Prostate gland (tissue), 2 donors: ENCODE results near the gene WFS1. TPM values are rescaled to one million over a fixed set of nuclear protein-coding genes. Genes with fewer than 3 reads are reported as not detected.

ENCODE experiments used
- DNase-seq: peaks from one replicate; pipeline ENCODE4 v3.0.0-alpha.2; 2019; ENCODE audit warnings: low spot score
- H3K27ac ChIP-seq, 2 donors: fragments of 200-600 bp; sonication (generic); 2 replicates each; pipeline ENCODE4 v1.5.1; 2017 to 2019
- H3K27me3 ChIP-seq: fragments of 200-600 bp; sonication (generic); replicated peaks from 2 replicates; pipeline ENCODE4 v1.5.1; 2019; ENCODE audit not compliant: insufficient read depth
- H3K36me3 ChIP-seq, 2 donors: fragments of 200-600 bp; sonication (generic); 1 replicate in 1 of 2; 2 replicates in 1 of 2; pipeline versions ENCODE4 v1.5.1 to v1.8.1; 2017 to 2019
- H3K4me1 ChIP-seq: fragments of 200-600 bp; sonication (generic); replicated peaks from 2 replicates; pipeline ENCODE4 v1.5.1; 2019
- H3K4me3 ChIP-seq, 2 donors: fragments of 200-600 bp; sonication (generic); 2 replicates each; pipeline ENCODE4 v1.5.1; 2017 to 2019
- H3K9me3 ChIP-seq: fragments of 200-600 bp; sonication (generic); 2 replicates; pipeline ENCODE4 v1.5.1; 2017
- POLR2A ChIP-seq: fragments of 450-650 bp; IDR thresholded peaks from one replicate; pipeline ENCODE4 v1.6.1; 2016; ENCODE audit warnings: antibody characterized with exemption, mild to moderate bottlenecking
- POLR2AphosphoS5 ChIP-seq: sonication (generic); formaldehyde crosslinking; IDR thresholded peaks from one replicate; pipeline ENCODE4 v1.6.1; 2017; ENCODE audit warnings: antibody characterized with exemption
- WGBS: methylation state at CpG from one replicate; pipeline ENCODE4 v1.1.5; 2018; 5-methylcytosine and 5-hydroxymethylcytosine counted together
- intact Hi-C: fragments of 100-400 bp; cut with DNase I; formaldehyde crosslinking; loops from one replicate; pipeline ENCODE4 v1.14.2; 2022
- total RNA-seq, 2 donors: library from RNA; depleted of rRNA; stranded (reverse); fragments of >200 nt; gene quantifications; one replicate each; pipeline ENCODE4 v1.1.0, GENCODE V29; 2016
- TF ChIP-seq, protein P1 (sequence below), 4 experiments: fragments of 200-600 bp in 2 of 4; fragments of 450-650 bp in 2 of 4; sonication (generic) in 2 of 4; IDR thresholded peaks; 1 replicate in 3 of 4; 2 replicates in 1 of 4; pipeline ENCODE4 v1.5.1; 2016 to 2019; ENCODE audit warnings: antibody characterized with exemption in 4 of 4, mild to moderate bottlenecking in 2 of 4, moderate library complexity in 2 of 4

The WFS1 gene
- total RNA-seq, 2 donors from 2014 or later, result 53.4 to 169 TPM

DNA sequence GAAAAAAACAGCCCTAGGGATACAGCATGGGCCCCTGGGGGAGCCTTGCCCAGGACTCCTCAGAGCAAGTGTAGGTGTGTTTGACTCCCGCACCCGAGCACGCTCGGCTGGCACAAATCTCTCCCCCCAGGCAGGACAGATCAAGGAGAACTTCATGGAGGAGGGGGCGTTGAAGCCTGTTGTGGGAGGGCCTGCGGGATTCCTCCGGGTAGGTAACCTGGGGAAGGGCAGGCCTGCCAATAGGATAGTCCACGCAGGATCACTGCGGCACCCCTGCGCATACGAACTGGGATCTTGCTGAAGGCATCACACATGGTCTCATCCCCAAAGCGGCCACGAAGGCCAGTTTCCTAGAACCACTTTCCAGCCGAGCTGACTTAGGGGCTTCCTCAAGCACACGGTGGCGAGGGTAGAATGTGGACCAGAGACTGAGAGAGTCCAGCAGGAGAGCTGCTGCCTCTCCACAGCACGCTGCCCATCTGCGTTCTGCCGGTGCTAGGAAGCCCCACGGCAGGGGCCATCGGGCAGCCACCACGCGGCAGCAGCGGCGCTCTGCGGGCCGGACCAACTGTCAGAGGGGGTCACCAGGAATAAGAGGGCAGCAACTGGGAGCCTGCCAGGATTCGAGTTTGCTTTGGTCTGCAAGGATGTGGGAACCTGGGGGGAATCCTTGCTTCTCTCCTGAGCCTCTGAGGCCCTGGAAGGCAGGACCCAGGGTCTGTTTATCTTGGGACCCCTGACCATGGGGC lies 56.8 kb downstream of the WFS1 start:
- no peaks in the 10 kb centered on the region for H3K4me1 ChIP-seq
- H3K27ac ChIP-seq, result no peak overlapping the region
- H3K4me3 ChIP-seq, result no peak overlapping the region
- H3K36me3 ChIP-seq, result no peaks in the 10 kb centered on the region
- WGBS, result 95% methylated on average over 28 of the region's 28 CpGs
- no peaks in the 10 kb centered on the region for H3K27me3 ChIP-seq
- no peak for TF ChIP-seq POLR2AphosphoS5
- TF ChIP-seq POLR2A, result no peak
- TF ChIP-seq, protein P1, sequence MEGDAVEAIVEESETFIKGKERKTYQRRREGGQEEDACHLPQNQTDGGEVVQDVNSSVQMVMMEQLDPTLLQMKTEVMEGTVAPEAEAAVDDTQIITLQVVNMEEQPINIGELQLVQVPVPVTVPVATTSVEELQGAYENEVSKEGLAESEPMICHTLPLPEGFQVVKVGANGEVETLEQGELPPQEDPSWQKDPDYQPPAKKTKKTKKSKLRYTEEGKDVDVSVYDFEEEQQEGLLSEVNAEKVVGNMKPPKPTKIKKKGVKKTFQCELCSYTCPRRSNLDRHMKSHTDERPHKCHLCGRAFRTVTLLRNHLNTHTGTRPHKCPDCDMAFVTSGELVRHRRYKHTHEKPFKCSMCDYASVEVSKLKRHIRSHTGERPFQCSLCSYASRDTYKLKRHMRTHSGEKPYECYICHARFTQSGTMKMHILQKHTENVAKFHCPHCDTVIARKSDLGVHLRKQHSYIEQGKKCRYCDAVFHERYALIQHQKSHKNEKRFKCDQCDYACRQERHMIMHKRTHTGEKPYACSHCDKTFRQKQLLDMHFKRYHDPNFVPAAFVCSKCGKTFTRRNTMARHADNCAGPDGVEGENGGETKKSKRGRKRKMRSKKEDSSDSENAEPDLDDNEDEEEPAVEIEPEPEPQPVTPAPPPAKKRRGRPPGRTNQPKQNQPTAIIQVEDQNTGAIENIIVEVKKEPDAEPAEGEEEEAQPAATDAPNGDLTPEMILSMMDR (IDR thresholded peaks at IDR 0.05), result no peak
- H3K9me3 ChIP-seq, result no peaks in the 10 kb centered on the region
- no peak for DNase-seq
- intact Hi-C loops, result loop anchor here (1.0 to 5.0 kb wide), 3 partner anchors 62 to 329 kb away; no protein-coding TSS in a partner anchor

DNA sequence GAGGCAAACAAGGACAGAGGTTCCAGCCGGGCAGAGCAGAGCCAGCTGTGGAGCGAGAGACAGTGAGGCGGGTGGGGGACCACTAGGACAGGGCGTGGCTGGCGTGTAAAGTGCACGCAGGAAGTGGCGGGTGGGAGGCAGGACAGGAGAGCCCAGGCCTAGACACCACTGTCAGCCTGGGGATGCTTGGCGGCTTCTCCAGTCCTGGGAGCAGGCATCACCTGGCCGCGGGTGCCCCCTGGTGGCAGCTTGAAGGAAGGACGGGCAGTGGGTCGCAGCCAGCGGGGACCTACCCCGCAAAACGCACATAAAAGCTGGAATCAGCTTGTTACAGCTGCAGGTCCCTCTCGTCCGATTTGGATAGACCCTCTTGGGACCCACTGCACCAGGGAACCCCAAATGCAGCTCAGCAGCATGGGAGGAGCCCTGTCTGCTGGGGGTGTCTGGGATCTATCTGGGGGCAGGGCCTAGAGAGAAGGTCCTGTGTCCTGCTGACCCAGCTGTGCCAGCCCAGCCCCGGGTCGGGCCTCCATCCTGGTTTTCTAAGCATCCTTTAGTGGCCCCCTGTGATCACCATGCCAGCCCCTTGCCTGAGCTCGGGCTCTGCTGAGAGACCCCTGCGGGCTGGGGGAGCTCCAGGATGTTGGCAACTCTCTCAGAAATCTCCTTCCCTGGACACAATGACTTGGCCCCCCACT lies 57.7 kb downstream of the WFS1 start:
- Histone ChIP-seq H3K4me3 (no peak overlapping the region), H3K4me1 (no peaks in the 10 kb centered on the region), H3K27ac (no peak overlapping the region), H3K27me3 (no peaks in the 10 kb centered on the region), H3K9me3 (no peaks in the 10 kb centered on the region), H3K36me3 (no peaks in the 10 kb centered on the region)
- no peak for TF ChIP-seq POLR2AphosphoS5
- TF ChIP-seq POLR2A, result no peak
- TF ChIP-seq, protein P1 (IDR thresholded peaks at IDR 0.05), result peak; percentile 90 to 98 (median 96)
- WGBS, result 14% methylated on average over 21 of the region's 21 CpGs
- DNase-seq, result peak; percentile 73
- intact Hi-C loops, result loop anchor here (1.0 to 5.0 kb wide), 3 partner anchors 63 to 330 kb away; no protein-coding TSS in a partner anchor

GRCh38 chr4:6328526-6328925 lies 58.9 kb downstream of the WFS1 start:
- intact Hi-C loops, result loop anchor here (5.0 kb wide), 1 partner anchor 331 kb away; no protein-coding TSS in a partner anchor
- Histone ChIP-seq H3K36me3 (no peaks in the 10 kb centered on the region), H3K4me3 (no peak overlapping the region), H3K27me3 (no peaks in the 10 kb centered on the region), H3K4me1 (no peaks in the 10 kb centered on the region), H3K9me3 (no peaks in the 10 kb centered on the region), H3K27ac (no peak overlapping the region)
- 80% methylated on average over 8 of the region's 8 CpGs for WGBS
- DNase-seq, result no peak
- TF ChIP-seq, protein P1 (IDR thresholded peaks at IDR 0.05), result no peak
- TF ChIP-seq POLR2AphosphoS5 (no peak), POLR2A (no peak)

GRCh38 chr4:6329478-6330383 lies 60.1 kb downstream of the WFS1 start:
- 82% methylated on average over 28 of the region's 28 CpGs for WGBS

More at GRCh38 chr4:6329478-6330383, 60.1 kb downstream of the WFS1 start:
- Histone ChIP-seq H3K36me3 (no peaks in the 10 kb centered on the region), H3K27ac (no peak overlapping the region), H3K4me1 (no peaks in the 10 kb centered on the region), H3K9me3 (no peaks in the 10 kb centered on the region), H3K27me3 (no peaks in the 10 kb centered on the region), H3K4me3 (no peak overlapping the region)
- DNase-seq, result no peak
- intact Hi-C loops, result loop anchor here (5.0 kb wide), 1 partner anchor 332 kb away; no protein-coding TSS in a partner anchor
- TF ChIP-seq POLR2AphosphoS5, result no peak
- TF ChIP-seq, protein P1 (IDR thresholded peaks at IDR 0.05), result no peak
- TF ChIP-seq POLR2A, result no peak
